Measurements from ENCODE around the gene RHOC. TPM values are rescaled to one million over a fixed set of nuclear protein-coding genes. Genes with fewer than 3 reads are reported as not detected.
"Not testable (repeated sequence)": the region's sequence is repeated elsewhere in the genome, so short reads cannot be mapped to it uniquely, and the experiment has no call there.

RHOC gene
- total RNA-seq, 1 experiment from 2014 or later: 16.5 TPM

DNA sequence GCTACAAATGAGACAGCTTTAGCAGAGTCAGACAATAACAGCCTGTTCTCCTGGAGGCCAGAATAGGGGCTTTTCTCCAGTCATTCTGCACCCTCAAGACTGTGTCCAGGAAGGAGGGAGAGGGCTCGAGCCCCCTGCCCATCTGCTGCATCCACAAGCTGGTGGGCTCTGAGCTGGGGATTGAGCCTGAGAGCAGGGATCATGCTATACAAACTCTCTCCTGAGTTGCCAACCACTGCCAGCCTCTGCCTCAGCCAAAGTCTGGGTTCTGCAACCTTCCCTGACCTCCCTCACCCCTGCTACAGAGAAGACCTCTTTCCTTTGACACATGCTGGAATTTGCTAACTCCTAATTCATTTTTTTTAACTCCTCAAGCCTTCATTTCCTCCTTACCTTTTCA is 23.0 kb upstream of the RHOC start:
- no peak for DNase-seq
- Histone ChIP-seq H2AFZ (ENCODE audit: low read length) (no peak overlapping the region), H4K20me1 (ENCODE audit: insufficient read depth, low read depth, low read length) (no peaks in the 10 kb centered on the region), H3K9me3 (ENCODE audit: low read length) (no peaks in the 10 kb centered on the region), H3K9ac (ENCODE audit: low read length) (no peak overlapping the region), H3K9me2 (replicated peaks; ENCODE audit: insufficient read depth, low read length) (no peaks in the 10 kb centered on the region), H3K79me2 (ENCODE audit: low read length) (no peaks in the 10 kb centered on the region), H3K4me3 (ENCODE audit: low read length) (no peak overlapping the region), H3K4me1 (ENCODE audit: low read length) (no peaks in the 10 kb centered on the region), H3K4me2 (ENCODE audit: low read depth, low read length, poor library complexity, severe bottlenecking) (no peak overlapping the region), H3K27me3 (ENCODE audit: low read length) (no peaks in the 10 kb centered on the region), H3K36me3 (ENCODE audit: insufficient read depth, low read length) (no peaks in the 10 kb centered on the region), H3K27ac (ENCODE audit: low read length) (no peak overlapping the region)

DNA sequence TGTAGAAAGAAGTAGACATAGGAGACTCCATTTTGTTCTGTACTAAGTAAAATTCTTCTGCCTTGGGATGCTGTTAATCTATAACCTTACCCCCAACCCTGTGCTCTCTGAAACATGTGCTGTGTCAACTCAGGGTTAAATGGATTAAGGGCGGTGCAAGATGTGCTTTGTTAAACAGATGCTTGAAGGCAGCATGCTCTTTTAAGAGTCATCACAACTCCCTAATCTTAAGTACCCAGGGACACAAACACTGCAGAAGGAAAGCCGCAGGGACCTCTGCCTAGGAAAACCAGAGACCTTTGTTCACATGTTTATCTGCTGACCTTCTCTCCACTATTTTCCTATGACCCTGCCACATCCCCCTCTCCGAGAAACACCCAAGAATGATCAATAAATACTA is 22.1 kb upstream of the RHOC start:
- H3K4me3 ChIP-seq (ENCODE audit: low read length); H3K27me3 ChIP-seq (ENCODE audit: low read length); H3K36me3 ChIP-seq (ENCODE audit: insufficient read depth, low read length); H3K27ac ChIP-seq (ENCODE audit: low read length); H3K4me2 ChIP-seq (ENCODE audit: low read depth, low read length, poor library complexity, severe bottlenecking); H4K20me1 ChIP-seq (ENCODE audit: insufficient read depth, low read depth, low read length); H3K79me2 ChIP-seq (ENCODE audit: low read length); DNase-seq; H3K4me1 ChIP-seq (ENCODE audit: low read length); H2AFZ ChIP-seq (ENCODE audit: low read length); H3K9me2 ChIP-seq (replicated peaks; ENCODE audit: insufficient read depth, low read length); H3K9ac ChIP-seq (ENCODE audit: low read length); H3K9me3 ChIP-seq (ENCODE audit: low read length): not testable (repeated sequence)

DNA sequence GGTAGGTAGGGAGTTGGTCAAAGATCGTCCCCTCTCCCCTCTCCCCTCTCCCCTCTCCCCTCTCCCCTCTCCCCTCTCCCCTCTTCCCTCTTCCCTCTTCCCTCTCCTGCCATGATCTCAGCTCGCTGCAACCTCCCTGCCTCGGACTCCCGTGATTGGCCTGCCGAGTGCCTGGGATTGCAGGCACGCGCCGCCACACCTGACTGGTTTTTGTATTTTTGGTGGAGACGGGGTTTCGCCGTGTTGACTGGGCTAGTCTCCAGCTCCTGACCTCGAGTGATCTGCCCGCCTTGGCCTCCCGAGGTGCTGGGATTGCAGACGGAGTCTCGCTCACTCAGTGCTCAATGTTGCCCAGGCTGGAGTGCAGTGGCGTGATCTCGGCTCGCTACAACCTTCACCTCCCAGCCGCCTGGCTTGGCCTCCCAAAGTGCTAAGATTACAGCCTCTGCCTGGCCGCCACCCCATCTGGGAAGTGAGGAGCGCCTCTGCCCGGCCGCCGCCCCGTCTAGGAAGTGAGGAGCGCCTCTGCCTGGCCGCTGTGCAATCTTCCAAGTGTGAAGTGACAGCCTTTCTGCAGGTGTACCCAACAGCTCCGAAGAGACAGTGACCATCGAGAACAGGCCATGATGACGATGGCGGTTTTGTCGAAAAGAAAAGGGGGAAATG is 21.5 kb upstream of the RHOC start:
- H2AFZ ChIP-seq (ENCODE audit: low read length); H3K4me1 ChIP-seq (ENCODE audit: low read length); H3K79me2 ChIP-seq (ENCODE audit: low read length); H3K9me3 ChIP-seq (ENCODE audit: low read length); H4K20me1 ChIP-seq (ENCODE audit: insufficient read depth, low read depth, low read length); H3K27ac ChIP-seq (ENCODE audit: low read length); H3K27me3 ChIP-seq (ENCODE audit: low read length); H3K4me3 ChIP-seq (ENCODE audit: low read length); H3K9me2 ChIP-seq (replicated peaks; ENCODE audit: insufficient read depth, low read length); H3K9ac ChIP-seq (ENCODE audit: low read length); H3K36me3 ChIP-seq (ENCODE audit: insufficient read depth, low read length); H3K4me2 ChIP-seq (ENCODE audit: low read depth, low read length, poor library complexity, severe bottlenecking); DNase-seq: not testable (repeated sequence)

DNA sequence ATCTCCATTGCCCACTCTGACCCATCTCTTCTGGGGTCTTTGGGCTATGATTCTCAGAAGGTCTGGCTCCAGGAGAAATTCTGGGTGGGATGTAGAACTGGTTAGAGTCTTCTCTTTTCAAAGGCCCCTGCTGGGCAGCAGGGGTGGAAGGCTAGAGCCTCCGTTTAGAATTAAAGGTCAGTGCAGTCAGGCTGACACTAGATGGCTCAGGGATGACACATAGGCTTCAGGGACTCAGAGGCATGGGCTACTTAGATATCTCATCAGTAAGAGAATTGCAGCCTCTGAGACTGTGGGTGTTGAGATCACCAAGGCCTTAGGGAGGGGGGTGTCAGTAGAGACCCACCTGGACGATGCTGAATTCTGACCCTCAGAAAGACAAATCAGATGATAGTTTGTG is 20.8 kb upstream of the RHOC start:
- DNase-seq: no peak
- Histone ChIP-seq H3K9me2 (replicated peaks; ENCODE audit: insufficient read depth, low read length) (no peaks in the 10 kb centered on the region), H3K79me2 (ENCODE audit: low read length) (no peaks in the 10 kb centered on the region), H3K9ac (ENCODE audit: low read length) (no peak overlapping the region), H4K20me1 (ENCODE audit: insufficient read depth, low read depth, low read length) (no peaks in the 10 kb centered on the region), H3K36me3 (ENCODE audit: insufficient read depth, low read length) (no peaks in the 10 kb centered on the region), H3K4me1 (ENCODE audit: low read length) (no peaks in the 10 kb centered on the region), H3K27me3 (ENCODE audit: low read length) (no peaks in the 10 kb centered on the region), H3K9me3 (ENCODE audit: low read length) (no peaks in the 10 kb centered on the region), H3K4me3 (ENCODE audit: low read length) (no peak overlapping the region), H3K4me2 (ENCODE audit: low read depth, low read length, poor library complexity, severe bottlenecking) (no peak overlapping the region), H2AFZ (ENCODE audit: low read length) (no peak overlapping the region), H3K27ac (ENCODE audit: low read length) (no peak overlapping the region)

DNA sequence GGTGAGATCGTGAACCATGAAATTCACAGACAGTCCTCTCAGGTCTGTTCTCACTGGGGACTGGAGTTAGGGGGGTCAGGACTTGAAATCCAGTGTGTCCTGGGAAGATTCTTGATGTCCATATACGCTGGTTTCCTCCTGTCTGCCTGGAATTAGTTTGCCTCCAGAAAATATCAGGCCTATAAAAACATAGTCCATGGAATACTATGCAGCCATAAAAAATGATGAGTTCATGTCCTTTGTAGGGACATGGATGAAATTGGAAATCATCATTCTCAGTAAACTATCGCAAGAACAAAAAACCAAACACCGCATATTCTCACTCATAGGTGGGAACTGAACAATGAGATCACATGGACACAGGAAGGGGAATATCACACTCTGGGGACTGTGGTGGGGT is 17.3 kb upstream of the RHOC start:
- H3K27me3 ChIP-seq (ENCODE audit: low read length); H2AFZ ChIP-seq (ENCODE audit: low read length); H3K36me3 ChIP-seq (ENCODE audit: insufficient read depth, low read length); H3K27ac ChIP-seq (ENCODE audit: low read length); DNase-seq; H3K9me3 ChIP-seq (ENCODE audit: low read length); H3K4me1 ChIP-seq (ENCODE audit: low read length); H3K79me2 ChIP-seq (ENCODE audit: low read length); H3K9me2 ChIP-seq (replicated peaks; ENCODE audit: insufficient read depth, low read length); H3K4me3 ChIP-seq (ENCODE audit: low read length); H3K4me2 ChIP-seq (ENCODE audit: low read depth, low read length, poor library complexity, severe bottlenecking); H3K9ac ChIP-seq (ENCODE audit: low read length); H4K20me1 ChIP-seq (ENCODE audit: insufficient read depth, low read depth, low read length): not testable (repeated sequence)

DNA sequence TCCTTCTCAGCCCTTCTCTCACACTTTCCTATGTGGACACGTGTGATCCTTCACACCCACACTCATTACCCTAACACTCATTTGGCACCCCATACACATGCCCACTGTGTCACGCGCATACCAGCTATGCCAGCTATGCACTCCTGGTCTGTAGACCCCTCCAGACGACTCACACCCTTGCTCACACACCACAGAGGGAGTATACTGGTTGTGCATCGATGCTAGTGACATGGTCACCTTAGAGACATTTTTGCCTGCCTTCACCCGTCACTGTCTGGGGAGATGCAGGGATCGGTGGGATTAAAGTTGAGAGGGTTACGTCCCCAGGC is 16.5 kb upstream of the RHOC start:
- no peak overlapping the region for H3K4me2 ChIP-seq (ENCODE audit: low read depth, low read length, poor library complexity, severe bottlenecking)
- no peaks in the 10 kb centered on the region for H3K36me3 ChIP-seq (ENCODE audit: insufficient read depth, low read length)

DNA sequence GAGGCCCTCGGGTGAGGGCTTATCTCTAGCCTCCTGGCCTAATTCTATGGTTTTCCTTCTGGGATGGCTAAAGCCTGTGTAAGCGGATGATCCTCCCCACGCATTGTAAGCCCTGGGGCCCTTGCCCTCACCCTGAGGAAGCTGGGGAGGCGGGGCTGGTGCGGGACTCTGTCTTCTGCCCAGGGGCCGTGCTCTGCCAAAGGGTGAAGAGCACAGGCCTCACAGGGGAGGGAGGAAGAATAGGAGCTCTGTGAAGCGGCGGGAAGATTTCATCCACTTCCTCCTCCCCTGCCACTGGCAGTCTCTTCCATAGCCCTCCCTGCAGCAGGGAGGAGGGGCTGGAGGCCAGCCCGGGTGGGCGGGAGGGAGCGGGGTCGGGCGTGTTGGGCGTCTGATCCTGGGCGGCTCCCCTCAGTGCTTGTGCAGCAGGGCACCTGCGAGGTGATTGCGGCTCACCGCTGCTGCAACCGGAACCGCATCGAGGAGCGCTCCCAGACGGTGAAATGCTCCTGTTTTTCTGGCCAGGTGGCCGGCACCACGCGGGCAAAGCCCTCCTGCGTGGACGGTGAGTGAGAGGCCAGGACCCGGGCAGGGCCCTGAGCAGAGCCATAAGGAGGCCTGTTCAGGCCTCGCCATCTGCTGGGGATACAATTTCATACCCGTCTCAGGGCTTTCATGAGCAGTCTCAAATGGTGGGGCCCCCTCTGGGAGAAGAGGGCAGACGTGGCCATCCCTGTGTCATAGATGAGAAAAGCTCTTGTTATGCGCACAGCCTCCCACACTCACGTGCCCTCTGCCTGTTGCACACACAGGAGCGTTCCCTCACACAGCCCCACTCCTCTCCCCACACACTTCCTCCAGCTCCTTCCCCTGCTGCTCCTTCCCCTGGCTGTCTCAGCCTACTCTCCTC is 15.9 kb upstream of the RHOC start:
- no peak for DNase-seq

More for the DNA sequence above, 16.5 kb upstream of the RHOC start:
- no peaks in the 10 kb centered on the region for H3K9me3 ChIP-seq (ENCODE audit: low read length)
- H3K4me3 ChIP-seq (ENCODE audit: low read length): no peak overlapping the region
- H4K20me1 ChIP-seq (ENCODE audit: insufficient read depth, low read depth, low read length): no peaks in the 10 kb centered on the region
- H3K4me1 ChIP-seq (ENCODE audit: low read length): peaks cover 4% of the 10 kb centered on the region
- no peaks in the 10 kb centered on the region for H3K9me2 ChIP-seq (replicated peaks; ENCODE audit: insufficient read depth, low read length)
- DNase-seq: no peak
- no peaks in the 10 kb centered on the region for H3K79me2 ChIP-seq (ENCODE audit: low read length)
- no peaks in the 10 kb centered on the region for H3K27me3 ChIP-seq (ENCODE audit: low read length)
- H2AFZ ChIP-seq (ENCODE audit: low read length): no peak overlapping the region
- no peak overlapping the region for H3K27ac ChIP-seq (ENCODE audit: low read length)
- H3K9ac ChIP-seq (ENCODE audit: low read length): no peak overlapping the region

DNA sequence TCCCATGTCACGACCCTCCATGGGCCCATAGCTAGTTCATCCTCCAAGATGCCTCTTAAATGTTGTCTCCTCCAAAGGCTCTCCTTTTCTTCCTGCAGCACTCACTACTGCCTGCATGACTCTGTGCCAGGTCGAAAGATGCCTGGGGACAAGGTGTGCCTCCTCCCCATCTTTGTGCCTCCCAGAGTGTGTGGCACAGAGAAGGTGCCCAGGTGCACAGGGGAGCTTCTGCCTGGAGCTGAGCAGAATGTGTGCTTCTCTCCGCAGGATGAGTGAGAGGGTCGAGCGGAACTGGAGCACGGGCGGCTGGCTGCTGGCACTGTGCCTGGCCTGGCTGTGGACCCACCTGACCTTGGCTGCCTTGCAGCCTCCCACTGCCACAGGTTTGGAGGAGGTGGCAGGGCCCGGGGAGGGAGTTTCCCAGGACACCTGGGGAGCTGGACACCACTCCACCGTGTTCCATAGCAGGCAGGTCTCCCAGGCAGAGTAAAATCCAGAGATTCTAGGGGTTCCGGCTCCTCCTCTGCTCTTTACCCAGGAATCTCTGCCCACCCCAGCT is 15.1 kb upstream of the RHOC start:
- Histone ChIP-seq H2AFZ (ENCODE audit: low read length) (no peak overlapping the region), H3K9me2 (replicated peaks; ENCODE audit: insufficient read depth, low read length) (no peaks in the 10 kb centered on the region), H4K20me1 (ENCODE audit: insufficient read depth, low read depth, low read length) (no peaks in the 10 kb centered on the region), H3K79me2 (ENCODE audit: low read length) (no peaks in the 10 kb centered on the region), H3K4me2 (ENCODE audit: low read depth, low read length, poor library complexity, severe bottlenecking) (no peak overlapping the region), H3K27ac (ENCODE audit: low read length) (no peak overlapping the region), H3K4me1 (ENCODE audit: low read length) (peaks cover 4% of the 10 kb centered on the region), H3K27me3 (ENCODE audit: low read length) (no peaks in the 10 kb centered on the region), H3K36me3 (ENCODE audit: insufficient read depth, low read length) (no peaks in the 10 kb centered on the region), H3K9me3 (ENCODE audit: low read length) (no peaks in the 10 kb centered on the region), H3K9ac (ENCODE audit: low read length) (no peak overlapping the region), H3K4me3 (ENCODE audit: low read length) (no peak overlapping the region)
- DNase-seq: no peak

More for the DNA sequence above, 15.9 kb upstream of the RHOC start:
- Histone ChIP-seq H3K9me3 (ENCODE audit: low read length) (no peaks in the 10 kb centered on the region), H3K9me2 (replicated peaks; ENCODE audit: insufficient read depth, low read length) (no peaks in the 10 kb centered on the region), H3K9ac (ENCODE audit: low read length) (no peak overlapping the region), H3K4me1 (ENCODE audit: low read length) (peaks cover 4% of the 10 kb centered on the region), H3K36me3 (ENCODE audit: insufficient read depth, low read length) (no peaks in the 10 kb centered on the region), H3K27ac (ENCODE audit: low read length) (no peak overlapping the region), H3K79me2 (ENCODE audit: low read length) (no peaks in the 10 kb centered on the region), H3K4me3 (ENCODE audit: low read length) (no peak overlapping the region), H4K20me1 (ENCODE audit: insufficient read depth, low read depth, low read length) (no peaks in the 10 kb centered on the region), H3K27me3 (ENCODE audit: low read length) (no peaks in the 10 kb centered on the region), H2AFZ (ENCODE audit: low read length) (no peak overlapping the region), H3K4me2 (ENCODE audit: low read depth, low read length, poor library complexity, severe bottlenecking) (no peak overlapping the region)
